WTC11 (cell line): ENCODE data around the gene DERA. TPM values are rescaled to one million over a fixed set of nuclear protein-coding genes. Genes with fewer than 3 reads are reported as not detected.

ENCODE experiments used
- ATAC-seq: fragments of 200-7000 bp; cut with Tn5 transposase; 2 replicates; pipeline ENCODE4 v1.10.0; 2021; ENCODE audit warnings: mild to moderate bottlenecking, moderate library complexity
- CTCF ChIA-PET: fragments of 300-600 bp; sonication (Branson Sonifier 250); formaldehyde crosslinking; loops from one replicate; lab custom pipeline; 2021; ENCODE audit warnings: antibody characterized with exemption; lab: Charles Lee
- POLR2A ChIA-PET: fragments of 350-600 bp; sonication (Branson Sonifier 250); formaldehyde crosslinking; loops from one replicate; lab custom pipeline; 2021; ENCODE audit warnings: antibody characterized with exemption; lab: Charles Lee
- DNase-seq: peaks from one replicate; pipeline ENCODE4 v3.0.0; 2021; ENCODE audit warnings: low spot score
- H3K27ac Mint-ChIP-seq: 2 replicates; pipeline ENCODE4 v1.8.0; 2021; ENCODE audit warnings: mixed read lengths
- H3K27me3 Mint-ChIP-seq: 2 replicates; pipeline ENCODE4 v1.8.0; 2021; ENCODE audit warnings: low read depth, mild to moderate bottlenecking, moderate library complexity, mixed read lengths
- H3K36me3 Mint-ChIP-seq: 2 replicates; pipeline ENCODE4 v1.8.0; 2021; ENCODE audit warnings: mixed read lengths
- H3K4me1 Mint-ChIP-seq: 2 replicates; pipeline ENCODE4 v1.8.0; 2022; ENCODE audit warnings: mixed read lengths
- H3K4me3 Mint-ChIP-seq: 2 replicates; pipeline ENCODE4 v1.8.0; 2021; ENCODE audit warnings: mild to moderate bottlenecking, moderate library complexity, mixed read lengths
- H3K9me3 Mint-ChIP-seq: 2 replicates; pipeline ENCODE4 v1.8.0; 2021; ENCODE audit warnings: mixed read lengths
- AR ChIP-seq: fragments of 250-450 bp; sonication (Bioruptor Pico); IDR thresholded peaks from 2 replicates; pipeline ENCODE4 v1.9.0; 2021; ENCODE audit warnings: mild to moderate bottlenecking
- CREB1 ChIP-seq: sonication (generic); formaldehyde crosslinking; IDR thresholded peaks from 2 replicates; pipeline ENCODE4 v1.8.0; 2023; ENCODE audit warnings: mild to moderate bottlenecking, missing genetic modification reagents
- E2F4 ChIP-seq: sonication (generic); formaldehyde crosslinking; IDR thresholded peaks from 2 replicates; pipeline ENCODE4 v1.8.1; 2022; ENCODE audit warnings: low read depth, mild to moderate bottlenecking, moderate library complexity, missing genetic modification reagents, borderline replicate concordance
- FOXJ3 ChIP-seq: sonication (generic); formaldehyde crosslinking; IDR thresholded peaks from 2 replicates; pipeline ENCODE4 v1.9.0; 2021; ENCODE audit warnings: missing genetic modification reagents, mild to moderate bottlenecking, borderline replicate concordance
- FOXP4 ChIP-seq: sonication (generic); formaldehyde crosslinking; IDR thresholded peaks from 2 replicates; pipeline ENCODE4 v1.8.0; 2022; ENCODE audit warnings: mild to moderate bottlenecking, missing genetic modification reagents
- HMGA2 ChIP-seq: fragments of 250-450 bp; sonication (Bioruptor Pico); IDR thresholded peaks from 2 replicates; pipeline ENCODE4 v1.4.0; 2021; ENCODE audit warnings: mild to moderate bottlenecking, moderate library complexity
- JAZF1 ChIP-seq: fragments of 250-450 bp; sonication (Bioruptor Pico); IDR thresholded peaks from 2 replicates; pipeline ENCODE4 v1.9.0; 2021; ENCODE audit warnings: moderate library complexity, mild to moderate bottlenecking, inconsistent platforms
- KAT7 ChIP-seq: sonication (generic); formaldehyde crosslinking; IDR thresholded peaks from 2 replicates; pipeline ENCODE4 v1.8.1; 2023; ENCODE audit warnings: missing genetic modification reagents, mild to moderate bottlenecking, borderline replicate concordance
- NFATC4 ChIP-seq: fragments of 250-450 bp; sonication (Bioruptor Pico); IDR thresholded peaks from 2 replicates; pipeline ENCODE4 v1.9.0; 2021; ENCODE audit warnings: mild to moderate bottlenecking
- RELA ChIP-seq: sonication (generic); formaldehyde crosslinking; IDR thresholded peaks from 2 replicates; pipeline ENCODE4 v1.8.1; 2022; ENCODE audit warnings: missing genetic modification reagents, mild to moderate bottlenecking, borderline replicate concordance
- RORB ChIP-seq: fragments of 250-450 bp; sonication (Bioruptor Pico); IDR thresholded peaks from 2 replicates; pipeline ENCODE4 v1.9.0; 2021; ENCODE audit warnings: mild to moderate bottlenecking
- STAT6 ChIP-seq: sonication (generic); formaldehyde crosslinking; conservative IDR thresholded peaks from 2 replicates; pipeline ENCODE4 v1.8.1; 2023; ENCODE audit warnings: mild to moderate bottlenecking, low read depth, missing genetic modification reagents, moderate library complexity
- ZBTB21 ChIP-seq: sonication (generic); formaldehyde crosslinking; IDR thresholded peaks from 2 replicates; pipeline ENCODE4 v1.8.1; 2023; ENCODE audit warnings: mild to moderate bottlenecking, missing genetic modification reagents, borderline replicate concordance
- ZNF121 ChIP-seq: sonication (generic); formaldehyde crosslinking; IDR thresholded peaks from 2 replicates; pipeline ENCODE4 v1.8.0; 2023; ENCODE audit warnings: missing genetic modification reagents
- ZNF317 ChIP-seq: sonication (generic); formaldehyde crosslinking; IDR thresholded peaks from 2 replicates; pipeline ENCODE4 v1.8.1; 2023; ENCODE audit warnings: low read depth, mild to moderate bottlenecking, moderate library complexity, missing genetic modification reagents, borderline replicate concordance
- ZNF396 ChIP-seq: fragments of 250-450 bp; sonication (Bioruptor Pico); IDR thresholded peaks from 2 replicates; pipeline ENCODE4 v1.8.0; 2021; ENCODE audit warnings: mild to moderate bottlenecking, moderate library complexity, borderline replicate concordance
- ZNF416 ChIP-seq: fragments of 250-450 bp; sonication (Bioruptor Pico); IDR thresholded peaks from 2 replicates; pipeline ENCODE4 v1.9.0; 2021; ENCODE audit warnings: mild to moderate bottlenecking, inconsistent platforms
- ZNF671 ChIP-seq: fragments of 250-450 bp; sonication (Bioruptor Pico); IDR thresholded peaks from 2 replicates; pipeline ENCODE4 v1.8.0; 2021; ENCODE audit warnings: mild to moderate bottlenecking
- total RNA-seq: library from RNA; stranded (reverse); gene quantifications from 3 replicates; pipeline ENCODE4 v1.2.3, GENCODE V29; 2021
- TF ChIP-seq, protein P1 (sequence below): sonication (generic); formaldehyde crosslinking; IDR thresholded peaks from 2 replicates; pipeline ENCODE4 v1.8.0; 2022; ENCODE audit warnings: mild to moderate bottlenecking, missing genetic modification reagents
- TF ChIP-seq, protein P2 (sequence below): sonication (generic); formaldehyde crosslinking; IDR thresholded peaks from 2 replicates; pipeline ENCODE4 v1.8.0; 2022; ENCODE audit warnings: missing genetic modification reagents
- TF ChIP-seq, protein P3 (sequence below): fragments of 250-450 bp; sonication (Bioruptor Pico); IDR thresholded peaks from 2 replicates; pipeline ENCODE4 v1.9.0; 2021; ENCODE audit warnings: moderate library complexity, mild to moderate bottlenecking, inconsistent platforms, borderline replicate concordance

DERA gene
- total RNA-seq, 1 experiment from 2014 or later: 22.4 TPM

GRCh38 chr12:16034136-16034817 lies 123.1 kb downstream of the DERA start (continued):
- TF ChIP-seq AR (CRISPR knock-in tag) (no peak), E2F4 (no peak), ZNF317 (CRISPR knock-in tag) (no peak), HMGA2 (no peak), RORB (CRISPR knock-in tag) (no peak)
- TF ChIP-seq, all 79 proteins: peak for 0

DNA sequence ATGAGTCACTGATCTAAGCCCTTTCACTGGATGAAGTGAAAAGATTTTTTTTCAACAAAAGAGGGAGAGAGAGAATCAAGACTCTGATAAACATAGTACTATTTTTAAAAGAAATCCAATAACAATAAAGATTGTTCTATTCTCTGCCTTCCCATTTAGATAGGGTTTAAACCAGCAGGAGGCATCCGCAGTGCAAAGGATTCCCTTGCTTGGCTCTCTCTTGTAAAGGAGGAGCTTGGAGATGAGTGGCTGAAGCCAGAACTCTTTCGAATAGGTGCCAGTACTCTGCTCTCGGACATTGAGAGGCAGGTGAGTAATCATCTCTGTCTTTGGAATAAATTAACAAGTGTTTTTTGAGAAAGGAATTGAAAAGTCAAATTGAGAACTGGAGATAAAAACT lies 124.9 kb downstream of the DERA start:
- ATAC-seq: peak; percentile 86
- H3K27ac Mint-ChIP-seq: peak overlapping the region; percentile 0; the same call in 1 of the 2 replicates

More for the DNA sequence above, 124.9 kb downstream of the DERA start:
- ChIA-PET CTCF (interaction anchor here (1.0 kb wide), 1 partner anchor 41 kb away, joined by 3 read pairs; no protein-coding TSS in a partner anchor), POLR2A (no interaction called here)
- H3K36me3 Mint-ChIP-seq: no peaks in the 10 kb centered on the region
- no peaks in the 10 kb centered on the region for H3K9me3 Mint-ChIP-seq
- H3K27me3 Mint-ChIP-seq: no peaks in the 10 kb centered on the region
- no peak for TF ChIP-seq ZNF396 (CRISPR knock-in tag)
- no peak for TF ChIP-seq ZBTB21
- no peak for TF ChIP-seq NFATC4 (CRISPR knock-in tag)
- TF ChIP-seq JAZF1 (CRISPR knock-in tag): no peak
- no peak for TF ChIP-seq ZNF671 (CRISPR knock-in tag)
- TF ChIP-seq, protein P1, sequence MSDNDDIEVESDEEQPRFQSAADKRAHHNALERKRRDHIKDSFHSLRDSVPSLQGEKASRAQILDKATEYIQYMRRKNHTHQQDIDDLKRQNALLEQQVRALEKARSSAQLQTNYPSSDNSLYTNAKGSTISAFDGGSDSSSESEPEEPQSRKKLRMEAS: no peak
- no peak for TF ChIP-seq RELA
- TF ChIP-seq FOXP4 (CRISPR knock-in tag): no peak
- no peak for TF ChIP-seq ZNF416 (CRISPR knock-in tag)
- TF ChIP-seq, protein P2, sequence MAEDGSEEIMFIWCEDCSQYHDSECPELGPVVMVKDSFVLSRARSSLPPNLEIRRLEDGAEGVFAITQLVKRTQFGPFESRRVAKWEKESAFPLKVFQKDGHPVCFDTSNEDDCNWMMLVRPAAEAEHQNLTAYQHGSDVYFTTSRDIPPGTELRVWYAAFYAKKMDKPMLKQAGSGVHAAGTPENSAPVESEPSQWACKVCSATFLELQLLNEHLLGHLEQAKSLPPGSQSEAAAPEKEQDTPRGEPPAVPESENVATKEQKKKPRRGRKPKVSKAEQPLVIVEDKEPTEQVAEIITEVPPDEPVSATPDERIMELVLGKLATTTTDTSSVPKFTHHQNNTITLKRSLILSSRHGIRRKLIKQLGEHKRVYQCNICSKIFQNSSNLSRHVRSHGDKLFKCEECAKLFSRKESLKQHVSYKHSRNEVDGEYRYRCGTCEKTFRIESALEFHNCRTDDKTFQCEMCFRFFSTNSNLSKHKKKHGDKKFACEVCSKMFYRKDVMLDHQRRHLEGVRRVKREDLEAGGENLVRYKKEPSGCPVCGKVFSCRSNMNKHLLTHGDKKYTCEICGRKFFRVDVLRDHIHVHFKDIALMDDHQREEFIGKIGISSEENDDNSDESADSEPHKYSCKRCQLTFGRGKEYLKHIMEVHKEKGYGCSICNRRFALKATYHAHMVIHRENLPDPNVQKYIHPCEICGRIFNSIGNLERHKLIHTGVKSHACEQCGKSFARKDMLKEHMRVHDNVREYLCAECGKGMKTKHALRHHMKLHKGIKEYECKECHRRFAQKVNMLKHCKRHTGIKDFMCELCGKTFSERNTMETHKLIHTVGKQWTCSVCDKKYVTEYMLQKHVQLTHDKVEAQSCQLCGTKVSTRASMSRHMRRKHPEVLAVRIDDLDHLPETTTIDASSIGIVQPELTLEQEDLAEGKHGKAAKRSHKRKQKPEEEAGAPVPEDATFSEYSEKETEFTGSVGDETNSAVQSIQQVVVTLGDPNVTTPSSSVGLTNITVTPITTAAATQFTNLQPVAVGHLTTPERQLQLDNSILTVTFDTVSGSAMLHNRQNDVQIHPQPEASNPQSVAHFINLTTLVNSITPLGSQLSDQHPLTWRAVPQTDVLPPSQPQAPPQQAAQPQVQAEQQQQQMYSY (CRISPR knock-in tag): no peak
- no peak for TF ChIP-seq CREB1
- TF ChIP-seq FOXJ3 (CRISPR knock-in tag): no peak
- TF ChIP-seq ZNF317 (CRISPR knock-in tag): no peak
- no peak for TF ChIP-seq ZNF121 (CRISPR knock-in tag)
- TF ChIP-seq KAT7 (CRISPR knock-in tag): no peak
- TF ChIP-seq, protein P3, sequence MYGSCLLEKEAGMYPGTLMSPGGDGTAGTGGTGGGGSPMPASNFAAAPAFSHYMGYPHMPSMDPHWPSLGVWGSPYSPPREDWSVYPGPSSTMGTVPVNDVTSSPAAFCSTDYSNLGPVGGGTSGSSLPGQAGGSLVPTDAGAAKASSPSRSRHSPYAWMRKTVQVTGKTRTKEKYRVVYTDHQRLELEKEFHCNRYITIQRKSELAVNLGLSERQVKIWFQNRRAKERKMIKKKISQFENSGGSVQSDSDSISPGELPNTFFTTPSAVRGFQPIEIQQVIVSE (CRISPR knock-in tag): no peak
- no peak for TF ChIP-seq STAT6 (CRISPR knock-in tag)
- H3K4me1 Mint-ChIP-seq: peaks cover 25% of the 10 kb centered on the region
- H3K4me3 Mint-ChIP-seq: no peak overlapping the region
- DNase-seq: no peak
